GM12891 (cell line): ENCODE measurements around the gene ZYX.
"Not testable (repeated sequence)": the region's sequence is repeated elsewhere in the genome, so short reads cannot be mapped to it uniquely, and the experiment has no call there.

ENCODE experiments used
- PAX5 ChIP-seq: IDR thresholded peaks from 2 replicates; pipeline ENCODE4 v1.6.1; 2011; ENCODE audit warnings: low read length, moderate library complexity, mild to moderate bottlenecking; ENCODE audit not compliant: insufficient read depth, severe bottlenecking
- POLR2A ChIP-seq: IDR thresholded peaks from 2 replicates; pipeline ENCODE4 v1.6.1; 2011; ENCODE audit warnings: low read depth, low read length, control low read depth
- POLR2AphosphoS5 ChIP-seq: IDR thresholded peaks from 2 replicates; pipeline ENCODE4 v1.6.1; 2011; ENCODE audit warnings: low read depth, low read length, control low read depth
- POU2F2 ChIP-seq: IDR thresholded peaks from 2 replicates; pipeline ENCODE4 v1.6.1; 2011; ENCODE audit warnings: low read depth, mild to moderate bottlenecking, control low read depth, low read length, moderate library complexity
- SPI1 ChIP-seq: IDR thresholded peaks from 2 replicates; pipeline ENCODE4 v1.6.1; 2011; ENCODE audit warnings: low read depth, low read length, control low read depth

GRCh38 chr7:143402233-143402632, 21.1 kb downstream of the ZYX start:
- not testable (repeated sequence) for TF ChIP-seq POLR2AphosphoS5, POLR2A, SPI1, POU2F2, PAX5
